OCI-LY7 (cell line): ENCODE data around the gene RAG2.

Source experiments
- EZH2phosphoT487 ChIP-seq: fragments of 200-600 bp; sonication (generic); IDR thresholded peaks from 2 replicates; pipeline ENCODE4 v1.6.1; 2018; ENCODE audit warnings: low read depth, borderline replicate concordance, mild to moderate bottlenecking, mixed run types, antibody characterized with exemption, low read length, moderate library complexity, mixed read lengths
- TF ChIP-seq, protein P1 (sequence below): fragments of 200-600 bp; sonication (generic); conservative IDR thresholded peaks from 2 replicates; pipeline ENCODE4 v1.5.1; 2014; ENCODE audit warnings: mild to moderate bottlenecking, antibody characterized with exemption, low read length, moderate library complexity, mixed read lengths

DNA sequence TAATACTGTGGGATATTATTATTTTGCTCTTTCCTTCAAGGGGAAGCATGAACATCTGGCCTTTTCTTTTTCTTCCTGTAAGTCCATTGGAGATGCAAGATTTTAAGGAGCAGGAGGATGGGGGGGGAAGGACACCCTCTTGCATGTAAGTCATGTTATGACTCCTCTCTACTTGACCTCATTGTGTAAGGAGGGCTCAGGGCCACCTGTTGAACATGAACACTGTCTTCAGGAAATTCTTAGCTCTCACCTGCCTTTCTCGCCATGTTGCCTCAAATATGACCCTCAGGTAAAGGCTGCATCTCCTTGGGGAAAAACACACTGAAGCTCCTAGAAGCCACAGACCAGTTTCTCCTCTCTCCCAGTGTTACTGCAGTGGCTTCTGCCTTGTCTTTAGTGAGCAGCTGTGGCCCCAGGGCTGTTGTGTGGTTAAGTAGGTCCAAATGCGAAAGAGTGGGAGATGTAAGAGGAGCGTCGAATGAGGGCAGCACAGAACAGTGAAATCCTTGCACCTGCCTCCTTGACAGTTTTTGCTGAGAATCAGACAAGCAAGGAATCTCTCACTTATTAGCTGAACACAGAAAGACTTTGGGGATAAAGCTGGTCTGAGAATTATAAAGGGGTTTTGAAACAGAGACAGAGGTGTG lies 31.5 kb downstream of the RAG2 start:
- TF ChIP-seq, protein P1, sequence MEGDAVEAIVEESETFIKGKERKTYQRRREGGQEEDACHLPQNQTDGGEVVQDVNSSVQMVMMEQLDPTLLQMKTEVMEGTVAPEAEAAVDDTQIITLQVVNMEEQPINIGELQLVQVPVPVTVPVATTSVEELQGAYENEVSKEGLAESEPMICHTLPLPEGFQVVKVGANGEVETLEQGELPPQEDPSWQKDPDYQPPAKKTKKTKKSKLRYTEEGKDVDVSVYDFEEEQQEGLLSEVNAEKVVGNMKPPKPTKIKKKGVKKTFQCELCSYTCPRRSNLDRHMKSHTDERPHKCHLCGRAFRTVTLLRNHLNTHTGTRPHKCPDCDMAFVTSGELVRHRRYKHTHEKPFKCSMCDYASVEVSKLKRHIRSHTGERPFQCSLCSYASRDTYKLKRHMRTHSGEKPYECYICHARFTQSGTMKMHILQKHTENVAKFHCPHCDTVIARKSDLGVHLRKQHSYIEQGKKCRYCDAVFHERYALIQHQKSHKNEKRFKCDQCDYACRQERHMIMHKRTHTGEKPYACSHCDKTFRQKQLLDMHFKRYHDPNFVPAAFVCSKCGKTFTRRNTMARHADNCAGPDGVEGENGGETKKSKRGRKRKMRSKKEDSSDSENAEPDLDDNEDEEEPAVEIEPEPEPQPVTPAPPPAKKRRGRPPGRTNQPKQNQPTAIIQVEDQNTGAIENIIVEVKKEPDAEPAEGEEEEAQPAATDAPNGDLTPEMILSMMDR: no peak
- TF ChIP-seq EZH2phosphoT487: no peak
